ENCODE data around the gene TCF20.

DNA sequence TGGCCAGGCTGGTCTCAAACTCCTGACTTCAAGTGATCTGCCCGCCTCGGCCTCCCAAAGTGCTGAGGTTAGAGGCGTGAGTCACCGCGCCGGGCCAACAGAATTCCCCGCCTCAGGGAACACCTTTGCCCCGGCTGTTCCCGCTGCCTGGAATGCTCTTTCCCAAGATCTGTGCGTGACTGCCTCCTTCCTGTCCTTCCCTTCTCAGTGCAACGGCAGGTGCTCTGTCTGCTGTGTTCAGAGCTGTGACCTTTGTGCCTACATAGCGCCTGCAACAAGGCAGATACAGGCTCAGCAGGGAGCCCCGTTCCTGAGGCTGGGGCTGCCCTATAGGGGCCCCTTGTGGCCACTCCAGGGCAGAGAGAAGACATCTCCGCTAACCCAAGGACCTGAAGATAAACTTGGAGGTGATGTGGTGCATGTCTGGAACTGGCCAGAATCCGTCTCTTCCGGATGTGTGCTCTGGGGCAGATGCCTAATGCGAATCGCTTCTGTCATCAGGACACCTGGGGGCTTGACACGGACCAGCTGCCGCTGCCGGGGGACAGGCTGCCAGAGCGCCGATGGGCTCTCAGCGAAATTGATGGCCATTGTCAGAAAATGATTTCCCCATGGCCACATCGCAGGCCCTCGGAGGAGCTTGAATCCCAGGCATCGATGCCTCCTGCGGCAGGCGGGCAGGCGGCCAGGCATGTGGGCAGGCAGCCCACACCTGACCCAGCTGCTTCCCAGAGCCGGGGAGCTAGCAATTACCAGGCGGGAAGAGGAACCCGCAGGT, 43.5 kb upstream of the TCF20 start:
- TF ChIP-seq, protein P1, sequence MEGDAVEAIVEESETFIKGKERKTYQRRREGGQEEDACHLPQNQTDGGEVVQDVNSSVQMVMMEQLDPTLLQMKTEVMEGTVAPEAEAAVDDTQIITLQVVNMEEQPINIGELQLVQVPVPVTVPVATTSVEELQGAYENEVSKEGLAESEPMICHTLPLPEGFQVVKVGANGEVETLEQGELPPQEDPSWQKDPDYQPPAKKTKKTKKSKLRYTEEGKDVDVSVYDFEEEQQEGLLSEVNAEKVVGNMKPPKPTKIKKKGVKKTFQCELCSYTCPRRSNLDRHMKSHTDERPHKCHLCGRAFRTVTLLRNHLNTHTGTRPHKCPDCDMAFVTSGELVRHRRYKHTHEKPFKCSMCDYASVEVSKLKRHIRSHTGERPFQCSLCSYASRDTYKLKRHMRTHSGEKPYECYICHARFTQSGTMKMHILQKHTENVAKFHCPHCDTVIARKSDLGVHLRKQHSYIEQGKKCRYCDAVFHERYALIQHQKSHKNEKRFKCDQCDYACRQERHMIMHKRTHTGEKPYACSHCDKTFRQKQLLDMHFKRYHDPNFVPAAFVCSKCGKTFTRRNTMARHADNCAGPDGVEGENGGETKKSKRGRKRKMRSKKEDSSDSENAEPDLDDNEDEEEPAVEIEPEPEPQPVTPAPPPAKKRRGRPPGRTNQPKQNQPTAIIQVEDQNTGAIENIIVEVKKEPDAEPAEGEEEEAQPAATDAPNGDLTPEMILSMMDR (IDR thresholded peaks at IDR 0.05): peak in 2 of 3 experiments; percentile 18 to 26
- no peak for TF ChIP-seq POLR2AphosphoS5 (IDR thresholded peaks at IDR 0.05)
- no peak for TF ChIP-seq POLR2A (IDR thresholded peaks at IDR 0.05; ENCODE audit: low read depth)
- no peak for TF ChIP-seq EP300 (IDR thresholded peaks at IDR 0.05)

All from esophagus muscularis mucosa (tissue), 4 donors.